ENCODE results near the gene LSMEM2. TPM values are rescaled to one million over a fixed set of nuclear protein-coding genes. Genes with fewer than 3 reads are reported as not detected.

LSMEM2 gene
- total and polyA plus RNA-seq, 2 of the 8 experiments (the other 6 are each of a cell fraction or from before 2014, with no cell fraction given) = 0.58 to 0.68 TPM

DNA sequence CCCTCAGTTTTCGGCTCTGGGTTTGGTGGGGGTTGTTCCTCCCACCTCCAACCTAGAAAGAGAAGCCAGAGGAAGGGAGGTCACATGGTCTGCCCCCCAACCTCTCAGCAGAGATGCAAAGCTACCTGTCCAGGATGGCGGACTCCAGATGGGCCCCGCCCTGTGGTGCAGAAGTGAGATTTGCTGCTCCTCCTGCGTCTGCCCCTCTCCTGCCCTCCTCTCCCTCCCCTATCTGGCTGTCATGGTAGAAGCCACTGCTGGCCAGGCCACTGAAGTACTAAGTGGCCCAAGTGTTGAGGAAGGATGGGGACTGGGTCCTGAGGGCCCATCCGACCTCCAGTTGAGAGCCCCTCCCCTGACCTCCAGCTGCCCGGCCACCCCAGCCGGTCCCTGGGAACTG, 12.1 kb upstream of the LSMEM2 start:
- Histone ChIP-seq H4K91ac (replicated peaks; ENCODE audit: insufficient read length, low read length) (peak overlapping the region; percentile 95), H3K9ac (replicated peaks in 1 of 4; ENCODE audit: extremely low read depth in 1 of 4, low read depth in 3 of 4, low read length in 3 of 4) (no peak overlapping the region), H4K8ac (ENCODE audit: extremely low read depth, insufficient read depth, low read length) (peak overlapping the region; percentile 25; the same call in 1 of the 2 replicates), H4K20me1 (replicated peaks in 1 of 2; ENCODE audit: control insufficient read depth in 1 of 2, insufficient read depth in 2 of 2, low read length in 2 of 2) (peaks cover 0 to 1% of the 10 kb centered on the region in 2 experiments), H3K14ac (ENCODE audit: insufficient read length) (no peak overlapping the region), H4K5ac (ENCODE audit: insufficient read length, low read depth, low read length) (peak overlapping the region; percentile 38), H3K79me2 (ENCODE audit: control insufficient read depth in 1 of 2, insufficient read depth in 2 of 2, low read length in 2 of 2) (no peaks in the 10 kb centered on the region), H3K23ac (ENCODE audit: insufficient read length) (no peak overlapping the region), H2BK5ac (ENCODE audit: low read depth, low read length) (peak overlapping the region; percentile 26; the same call in 1 of the 2 replicates), H2BK20ac (ENCODE audit: low read length) (peak overlapping the region; percentile 55; the same call in 1 of the 2 replicates), H3K27ac (ENCODE audit: low read depth, low read length) (no peak overlapping the region), H2BK12ac (ENCODE audit: low read depth, low read length) (peak overlapping the region; percentile 72), H3K4ac (replicated peaks; ENCODE audit: insufficient read length, low read depth, low read length) (peak overlapping the region; percentile 58), H3K56ac (replicated peaks; ENCODE audit: insufficient read length, low read depth, low read length) (no peak overlapping the region), H3K27me3 (replicated peaks in 1 of 4; ENCODE audit: control insufficient read depth in 3 of 4, extremely low read depth in 1 of 4, insufficient read depth in 3 of 4, low read length in 3 of 4) (peaks cover 0 to 3% (median 0%) of the 10 kb centered on the region in 4 experiments; a peak in 3 of 7 replicates), H3K4me1 (replicated peaks in 1 of 4; ENCODE audit: control insufficient read depth in 3 of 4, insufficient read depth in 4 of 4, low read length in 3 of 4) (peaks cover 0 to 48% (median 36%) of the 10 kb centered on the region in 4 experiments; a peak in 6 of 7 replicates), H3K79me1 (ENCODE audit: low read depth, low read length) (no peaks in the 10 kb centered on the region), H3K4me3 (ENCODE audit: extremely low read depth in 1 of 4, insufficient read depth in 2 of 4, low read depth in 3 of 4, low read length in 4 of 4) (no peak overlapping the region; a peak in 1 of 8 replicates), H3K9me3 (ENCODE audit: insufficient read depth in 2 of 2, low read depth in 1 of 2, low read length in 1 of 2) (no peaks in the 10 kb centered on the region), H2AFZ (ENCODE audit: low read length) (no peak overlapping the region), H2BK120ac (replicated peaks; ENCODE audit: low read depth, low read length) (peak overlapping the region; percentile 69), H3K36me3 (ENCODE audit: control insufficient read depth in 2 of 4, insufficient read depth in 4 of 4, low read length in 3 of 4) (no peaks in the 10 kb centered on the region), H3K23me2 (ENCODE audit: low read depth, low read length) (peaks cover 4% of the 10 kb centered on the region; the same call in 1 of the 2 replicates), H3K18ac (ENCODE audit: extremely low read depth, low read length) (peak overlapping the region; percentile 60; the same call in 1 of the 2 replicates), H3K4me2 (ENCODE audit: insufficient read depth in 1 of 2, low read depth in 2 of 2, low read length in 2 of 2) (peak overlapping the region; percentile 28 to 46; a peak in 3 of 4 replicates), H2BK15ac (ENCODE audit: low read length) (peak overlapping the region; percentile 20; the same call in 1 of the 2 replicates), H2AK5ac (ENCODE audit: low read depth, low read length) (peak overlapping the region; percentile 45; the same call in 1 of the 2 replicates)
- 87% methylated on average over 7 of the region's 7 CpGs; no CpG with 5 or more reads in 1 of the 2 experiments for WGBS, 2 experiments (ENCODE audit: extremely low coverage in 1 of 2, insufficient coverage in 1 of 2, insufficient read length in 1 of 2, insufficient replicate concordance in 2 of 2, low coverage in 1 of 2, low lambda C conversion rate in 2 of 2, missing lambda C conversion rate in 1 of 2)
- ChIA-PET CTCF (ENCODE audit: partially characterized antibody) (interaction anchor here (0.5 to 53.5 kb wide), 10 partner anchors 9 to 122 kb away, joined by 3 to 2149 read pairs (median 16); partner anchors contain the start of genes GNAI2, GNAT1, HYAL2 and LSMEM2), POLR2A (ENCODE audit: partially characterized antibody) (interaction anchor here (0.6 to 3.5 kb wide), 12 partner anchors 9 to 80 kb away, joined by 3 to 19 read pairs (median 4); partner anchors contain the start of genes GNAI2 and LSMEM2)
- DNase-seq (ENCODE audit: low read depth in 1 of 2, low spot score in 2 of 2) = no peak
- FAIRE-seq = no peak
- TF ChIP-seq POU5F1 (IDR thresholded peaks at IDR 0.05; ENCODE audit: low read depth, low read length) (no peak), ZNF274 (IDR thresholded peaks at IDR 0.05; ENCODE audit: borderline replicate concordance, extremely low read depth, low read length) (no peak), CHD2 (IDR thresholded peaks at IDR 0.05; ENCODE audit: low read length) (no peak), TAF1 (IDR thresholded peaks at IDR 0.05; ENCODE audit: low read depth, low read length) (no peak), MAFK (IDR thresholded peaks at IDR 0.05; ENCODE audit: low read depth, low read length) (no peak), CTBP2 (IDR thresholded peaks at IDR 0.05; ENCODE audit: borderline replicate concordance, insufficient read depth, insufficient read length, low read length) (no peak), SP2 (IDR thresholded peaks at IDR 0.05; ENCODE audit: low read length) (no peak), POLR2AphosphoS5 (IDR thresholded peaks at IDR 0.05; ENCODE audit: low read depth, low read length) (no peak), HDAC2 (IDR thresholded peaks at IDR 0.05; ENCODE audit: borderline replicate concordance in 1 of 2, low read depth in 2 of 2, low read length in 2 of 2) (no peak), NANOG (IDR thresholded peaks at IDR 0.05; ENCODE audit: insufficient read depth, low read depth, low read length, poor library complexity, severe bottlenecking) (no peak), TCF12 (IDR thresholded peaks at IDR 0.05; ENCODE audit: low read depth, low read length) (no peak)
- TF ChIP-seq, protein P1, sequence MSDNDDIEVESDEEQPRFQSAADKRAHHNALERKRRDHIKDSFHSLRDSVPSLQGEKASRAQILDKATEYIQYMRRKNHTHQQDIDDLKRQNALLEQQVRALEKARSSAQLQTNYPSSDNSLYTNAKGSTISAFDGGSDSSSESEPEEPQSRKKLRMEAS (IDR thresholded peaks at IDR 0.05) = no peak
